Measurements from ENCODE around the gene WDFY1.

GRCh38 chr2:223877721-223878410, 67.3 kb downstream of the WDFY1 start:
- no peak for TF ChIP-seq PRDM15 (CRISPR knock-in tag; IDR thresholded peaks at IDR 0.05)
- no peak for TF ChIP-seq CTCF (IDR thresholded peaks at IDR 0.05)
- TF ChIP-seq ELF4 (CRISPR knock-in tag; IDR thresholded peaks at IDR 0.05; ENCODE audit: low read depth) = no peak
- no peak for TF ChIP-seq ZNF219 (CRISPR knock-in tag; IDR thresholded peaks at IDR 0.05; ENCODE audit: borderline replicate concordance)
- no peak for TF ChIP-seq FOXP4 (CRISPR knock-in tag; IDR thresholded peaks at IDR 0.05)
- no peak for TF ChIP-seq JUN (CRISPR knock-in tag; IDR thresholded peaks at IDR 0.05)
- no peak for TF ChIP-seq AR (CRISPR knock-in tag; IDR thresholded peaks at IDR 0.05)
- no peak for TF ChIP-seq NFATC4 (CRISPR knock-in tag; IDR thresholded peaks at IDR 0.05)
- TF ChIP-seq NR1H2 (CRISPR knock-in tag; IDR thresholded peaks at IDR 0.05) = no peak
- TF ChIP-seq E2F4 (CRISPR knock-in tag; IDR thresholded peaks at IDR 0.05; ENCODE audit: borderline replicate concordance, low read depth) = no peak
- no peak for TF ChIP-seq IRF1 (CRISPR knock-in tag; IDR thresholded peaks at IDR 0.05)
